Tibial nerve (tissue), 4 donors: ENCODE data around the gene FRMD3. TPM values are rescaled to one million over a fixed set of nuclear protein-coding genes. Genes with fewer than 3 reads are reported as not detected.
"Not testable (repeated sequence)": the region's sequence is repeated elsewhere in the genome, so short reads cannot be mapped to it uniquely, and the experiment has no call there.

ENCODE experiments used
- DNase-seq, 2 donors: peaks; one replicate each; pipeline ENCODE4 v3.0.0-alpha.2; 2019; ENCODE audit warnings: low spot score in 2 of 2
- H3K27ac ChIP-seq, 4 donors: fragments of 200-600 bp; sonication (generic) in 3 of 4; one replicate each; pipeline ENCODE4 v1.5.1; 2017 to 2019; ENCODE audit warnings: mild to moderate bottlenecking in 1 of 4
- H3K27me3 ChIP-seq, 2 donors: fragments of 200-600 bp; sonication (generic) in 1 of 2; one replicate each; pipeline versions ENCODE4 v1.5.1 to v1.6.0; 2017 to 2019
- H3K36me3 ChIP-seq, 3 donors: fragments of 200-600 bp; sonication (generic); one replicate each; pipeline ENCODE4 v1.5.1; 2018 to 2019
- H3K4me1 ChIP-seq, 4 donors: fragments of 200-600 bp; sonication (generic) in 3 of 4; one replicate each; pipeline ENCODE4 v1.5.1; 2017 to 2019
- H3K4me3 ChIP-seq, 4 donors: fragments of 200-600 bp; sonication (generic) in 3 of 4; one replicate each; pipeline ENCODE4 v1.5.1; 2017 to 2019; ENCODE audit warnings: mild to moderate bottlenecking in 1 of 4, moderate library complexity in 1 of 4
- H3K9me3 ChIP-seq, 4 donors: fragments of 200-600 bp; sonication (generic) in 3 of 4; one replicate each; pipeline ENCODE4 v1.5.1; 2017 to 2019
- EP300 ChIP-seq, 2 donors: sonication (generic); formaldehyde crosslinking; IDR thresholded peaks; one replicate each; pipeline ENCODE4 v1.6.1; 2017; ENCODE audit warnings: antibody characterized with exemption in 2 of 2, mild to moderate bottlenecking in 1 of 2
- POLR2A ChIP-seq, 2 donors: fragments of 450-650 bp; IDR thresholded peaks; one replicate each; pipeline ENCODE4 v1.6.1; 2017; ENCODE audit warnings: antibody characterized with exemption in 2 of 2, mild to moderate bottlenecking in 2 of 2, moderate library complexity in 2 of 2
- WGBS, 2 donors: methylation state at CpG; one replicate each; pipeline ENCODE4 v1.1.5; 2018; 5-methylcytosine and 5-hydroxymethylcytosine counted together
- total RNA-seq, 4 donors: library from RNA; depleted of rRNA; stranded (reverse); fragments of >200 nt; gene quantifications; one replicate each; pipeline ENCODE4 v1.1.0, GENCODE V29; 2016
- TF ChIP-seq, protein P1 (sequence below), 5 experiments: fragments of 200-600 bp in 3 of 5; fragments of 450-650 bp in 2 of 5; sonication (generic) in 3 of 5; IDR thresholded peaks; one replicate each; pipeline ENCODE4 v1.5.1; 2016 to 2019; ENCODE audit warnings: antibody characterized with exemption in 5 of 5, mild to moderate bottlenecking in 3 of 5, moderate library complexity in 2 of 5

FRMD3 gene
- total RNA-seq, 4 donors from 2014 or later: 31.2 to 44.0 (median 34.5) TPM

DNA sequence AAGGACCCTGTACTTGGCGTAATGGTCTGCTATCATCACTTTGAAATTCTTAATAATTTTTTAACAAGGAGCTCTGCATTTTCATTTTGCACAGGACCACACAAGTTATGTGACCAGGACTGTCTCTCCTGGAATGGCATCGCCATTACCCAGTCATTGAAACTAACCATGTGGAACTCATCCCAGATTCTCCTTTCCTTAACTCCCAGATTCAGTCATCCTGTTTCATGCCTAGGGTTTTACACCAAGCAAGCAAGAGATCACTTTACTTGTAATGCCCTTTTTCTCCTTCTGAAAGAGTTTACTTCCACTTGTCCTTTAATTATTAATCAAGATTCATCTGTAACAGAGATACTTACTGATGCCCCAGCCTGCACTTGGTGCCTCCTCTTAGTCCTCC lies 12.0 kb downstream of the FRMD3 start:
- Histone ChIP-seq H3K4me1 (peaks cover 0 to 23% (median 2%) of the 10 kb centered on the region in 4 donors), H3K4me3 (no peak overlapping the region), H3K36me3 (no peaks in the 10 kb centered on the region), H3K27me3 (no peaks in the 10 kb centered on the region), H3K27ac (peak overlapping the region in 2 of 4 donors; percentile 36 to 70), H3K9me3 (peaks cover 0 to 7% (median 0%) of the 10 kb centered on the region in 4 donors)
- WGBS, 2 donors: 85 to 88% methylated on average over 2 of the region's 2 CpGs
- no peak for TF ChIP-seq POLR2A (IDR thresholded peaks at IDR 0.05)
- TF ChIP-seq EP300 (IDR thresholded peaks at IDR 0.05): no peak
- TF ChIP-seq, protein P1, sequence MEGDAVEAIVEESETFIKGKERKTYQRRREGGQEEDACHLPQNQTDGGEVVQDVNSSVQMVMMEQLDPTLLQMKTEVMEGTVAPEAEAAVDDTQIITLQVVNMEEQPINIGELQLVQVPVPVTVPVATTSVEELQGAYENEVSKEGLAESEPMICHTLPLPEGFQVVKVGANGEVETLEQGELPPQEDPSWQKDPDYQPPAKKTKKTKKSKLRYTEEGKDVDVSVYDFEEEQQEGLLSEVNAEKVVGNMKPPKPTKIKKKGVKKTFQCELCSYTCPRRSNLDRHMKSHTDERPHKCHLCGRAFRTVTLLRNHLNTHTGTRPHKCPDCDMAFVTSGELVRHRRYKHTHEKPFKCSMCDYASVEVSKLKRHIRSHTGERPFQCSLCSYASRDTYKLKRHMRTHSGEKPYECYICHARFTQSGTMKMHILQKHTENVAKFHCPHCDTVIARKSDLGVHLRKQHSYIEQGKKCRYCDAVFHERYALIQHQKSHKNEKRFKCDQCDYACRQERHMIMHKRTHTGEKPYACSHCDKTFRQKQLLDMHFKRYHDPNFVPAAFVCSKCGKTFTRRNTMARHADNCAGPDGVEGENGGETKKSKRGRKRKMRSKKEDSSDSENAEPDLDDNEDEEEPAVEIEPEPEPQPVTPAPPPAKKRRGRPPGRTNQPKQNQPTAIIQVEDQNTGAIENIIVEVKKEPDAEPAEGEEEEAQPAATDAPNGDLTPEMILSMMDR (IDR thresholded peaks at IDR 0.05): no peak
- no peak for DNase-seq

DNA sequence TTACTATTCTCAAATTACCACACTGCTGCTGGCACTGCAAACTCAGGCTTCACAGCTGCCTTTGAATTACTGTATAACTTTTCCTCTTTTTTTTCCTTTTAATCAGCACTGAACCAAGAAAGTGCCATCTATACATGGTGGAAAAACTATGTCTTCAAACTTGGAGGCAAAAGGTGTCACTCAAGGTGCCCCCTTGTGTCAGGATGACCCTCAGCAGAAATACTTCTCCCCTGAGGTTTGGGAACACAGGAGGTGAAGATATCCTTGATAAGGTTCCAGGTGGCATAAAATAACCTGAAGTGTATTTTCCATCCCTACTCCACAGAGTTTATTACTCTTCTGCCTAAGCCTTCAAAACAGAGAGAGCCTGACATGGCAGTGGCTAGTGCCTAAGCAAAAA lies 14.5 kb downstream of the FRMD3 start:
- H3K4me1 ChIP-seq: peaks cover 0 to 25% (median 3%) of the 10 kb centered on the region in 4 donors
- DNase-seq: no peak
- no peaks in the 10 kb centered on the region for H3K27me3 ChIP-seq
- H3K9me3 ChIP-seq: no peaks in the 10 kb centered on the region
- H3K36me3 ChIP-seq: no peaks in the 10 kb centered on the region
- H3K27ac ChIP-seq: peak overlapping the region in 1 of 4 donors; percentile 11
- TF ChIP-seq, protein P1 (IDR thresholded peaks at IDR 0.05): no peak
- TF ChIP-seq EP300 (IDR thresholded peaks at IDR 0.05): no peak
- TF ChIP-seq POLR2A (IDR thresholded peaks at IDR 0.05): no peak
- no peak overlapping the region for H3K4me3 ChIP-seq

DNA sequence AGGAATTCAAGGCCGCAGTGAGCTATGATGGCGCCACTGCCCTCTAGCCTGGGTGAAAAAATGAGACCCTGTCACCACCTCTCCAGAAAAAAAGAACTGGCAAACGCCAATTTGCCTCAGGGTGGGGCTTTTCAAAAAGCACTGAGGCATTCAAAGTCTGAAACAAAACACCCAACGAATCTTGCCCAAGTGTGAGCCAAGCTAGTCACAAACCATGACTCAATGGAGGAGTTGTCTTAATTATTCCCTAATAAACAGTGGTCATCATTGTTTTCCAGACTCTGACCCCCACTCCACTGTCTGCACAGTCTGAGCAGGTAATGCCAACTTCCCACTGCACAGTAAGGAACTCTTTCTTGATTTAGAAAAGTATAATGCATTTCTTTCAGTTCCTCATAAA lies 16.8 kb downstream of the FRMD3 start:
- no peaks in the 10 kb centered on the region for H3K36me3 ChIP-seq
- TF ChIP-seq POLR2A (IDR thresholded peaks at IDR 0.05) (no peak), EP300 (IDR thresholded peaks at IDR 0.05) (no peak)
- TF ChIP-seq, protein P1 (IDR thresholded peaks at IDR 0.05): no peak
- peaks cover 0 to 19% (median 3%) of the 10 kb centered on the region in 4 donors for H3K4me1 ChIP-seq
- H3K4me3 ChIP-seq: no peak overlapping the region
- H3K27ac ChIP-seq: peak overlapping the region in 1 of 4 donors; percentile 40
- no peak for DNase-seq
- no peaks in the 10 kb centered on the region for H3K27me3 ChIP-seq
- WGBS, 2 donors: 61 to 75% methylated on average over 4 of the region's 4 CpGs
- no peaks in the 10 kb centered on the region for H3K9me3 ChIP-seq

DNA sequence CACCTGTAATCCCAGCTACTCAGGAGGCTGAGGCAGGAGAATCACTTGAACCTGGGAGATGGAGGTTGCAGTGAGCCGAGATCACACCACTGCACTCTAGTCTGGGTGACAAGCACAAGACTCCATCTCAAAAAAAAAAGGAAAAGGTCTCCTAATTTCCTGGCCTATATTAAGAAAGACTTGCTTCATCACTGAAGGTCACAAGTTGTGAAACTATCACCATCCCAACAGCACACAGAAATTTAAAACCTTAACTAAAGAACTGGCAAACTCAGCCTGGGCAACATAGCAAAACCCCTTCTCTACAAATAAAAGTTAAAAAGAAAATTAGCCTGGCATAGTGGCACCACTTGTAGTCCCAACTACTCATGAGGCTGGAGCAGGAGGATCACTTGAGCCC lies 17.2 kb downstream of the FRMD3 start:
- no peak for TF ChIP-seq POLR2A (IDR thresholded peaks at IDR 0.05)
- no peak for TF ChIP-seq EP300 (IDR thresholded peaks at IDR 0.05)
- TF ChIP-seq, protein P1 (IDR thresholded peaks at IDR 0.05): no peak

DNA sequence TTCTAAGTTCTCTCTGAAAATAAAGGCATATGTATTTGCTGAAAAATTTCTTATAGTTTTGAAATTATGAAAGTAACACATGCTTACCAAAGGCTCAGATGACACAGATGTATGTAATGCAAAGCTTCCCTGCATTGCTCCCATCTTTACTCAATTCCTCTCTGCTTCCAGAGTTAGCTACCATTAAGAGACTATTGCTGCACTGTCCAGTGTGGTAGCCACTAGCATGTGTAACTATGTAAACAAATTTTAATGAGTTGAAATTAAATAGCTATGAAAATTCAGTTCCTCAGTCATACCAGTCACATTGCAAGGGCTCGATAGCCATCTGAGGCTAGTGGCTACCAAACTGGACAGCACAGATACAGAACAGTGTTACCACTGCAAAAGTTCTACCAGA lies 17.9 kb downstream of the FRMD3 start:
- no peaks in the 10 kb centered on the region for H3K9me3 ChIP-seq
- H3K4me1 ChIP-seq: peaks cover 0 to 12% (median 3%) of the 10 kb centered on the region in 4 donors
- no peak overlapping the region for H3K27ac ChIP-seq
- no peak for TF ChIP-seq POLR2A (IDR thresholded peaks at IDR 0.05)
- no peak for TF ChIP-seq EP300 (IDR thresholded peaks at IDR 0.05)
- TF ChIP-seq, protein P1 (IDR thresholded peaks at IDR 0.05): no peak
- H3K4me3 ChIP-seq: no peak overlapping the region
- WGBS, 2 donors: 96 to 100% methylated on average over 1 of the region's 1 CpG
- H3K36me3 ChIP-seq: no peaks in the 10 kb centered on the region
- no peak for DNase-seq
- H3K27me3 ChIP-seq: no peaks in the 10 kb centered on the region

More for the DNA sequence above, 17.2 kb downstream of the FRMD3 start:
- Histone ChIP-seq H3K36me3 (no peaks in the 10 kb centered on the region), H3K4me3 (no peak overlapping the region), H3K9me3 (no peaks in the 10 kb centered on the region), H3K27me3 (no peaks in the 10 kb centered on the region), H3K4me1 (peaks cover 0 to 15% (median 3%) of the 10 kb centered on the region in 4 donors), H3K27ac (peak overlapping the region in 1 of 4 donors; percentile 40)
- whole genome bisulfite sequencing, 2 donors: 91 to 100% methylated on average over 1 of the region's 1 CpG
- DNase-seq: no peak

DNA sequence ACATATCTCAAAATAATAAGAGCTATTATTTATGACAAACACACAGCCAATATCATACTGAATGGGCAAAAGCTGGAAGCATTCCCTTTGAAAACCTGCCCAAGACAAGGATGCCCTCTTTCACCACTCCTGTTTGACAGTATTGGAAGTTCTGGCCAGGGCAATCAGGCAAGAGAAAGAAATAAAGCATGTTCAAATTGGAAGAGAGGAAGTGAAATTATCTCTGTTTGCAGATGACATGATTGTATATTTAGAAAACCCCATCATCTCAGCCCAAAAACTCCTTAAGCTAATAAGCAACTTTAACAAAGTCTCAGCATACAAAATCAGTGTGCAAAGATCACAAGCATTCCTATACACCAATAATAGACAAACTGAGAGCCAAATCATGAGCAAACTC lies 20.2 kb downstream of the FRMD3 start:
- H3K4me1 ChIP-seq, H3K27me3 ChIP-seq, H3K9me3 ChIP-seq, DNase-seq, H3K36me3 ChIP-seq, H3K4me3 ChIP-seq, H3K27ac ChIP-seq: not testable (repeated sequence)
